Spleen (tissue), 7 donors: ENCODE data around the gene FOCAD.

Experiments
- POLR2A ChIP-seq, 3 donors: fragments of 450-650 bp; IDR thresholded peaks; one replicate each; pipeline ENCODE4 v1.5.1; 2017; ENCODE audit warnings: antibody characterized with exemption in 3 of 3, mild to moderate bottlenecking in 1 of 3
- POLR2AphosphoS5 ChIP-seq, 3 donors: sonication (generic); formaldehyde crosslinking; IDR thresholded peaks; one replicate each; pipeline ENCODE4 v1.5.1; 2017; ENCODE audit warnings: antibody characterized with exemption in 3 of 3
- TF ChIP-seq, protein P1 (sequence below), 11 experiments: fragments of 200-600 bp in 7 of 11; fragments of 450-650 bp in 4 of 11; sonication (generic) in 4 of 11; IDR thresholded peaks in 8 of 11; conservative IDR thresholded peaks in 3 of 11; 1 replicate in 7 of 11; 2 replicates in 4 of 11; pipeline versions ENCODE4 v1.4.0 to v1.8.0; 2016 to 2021; ENCODE audit warnings: antibody characterized with exemption in 11 of 11, inconsistent platforms in 4 of 11, mild to moderate bottlenecking in 1 of 11
- donor health status: DM: no; HTN: no; CAD: no; lungs with moderate emphysema.
- donor health status: DM: no; HTN: no; CAD: no.
- donor health status: DM: no; HTN: no; CAD: no.

DNA sequence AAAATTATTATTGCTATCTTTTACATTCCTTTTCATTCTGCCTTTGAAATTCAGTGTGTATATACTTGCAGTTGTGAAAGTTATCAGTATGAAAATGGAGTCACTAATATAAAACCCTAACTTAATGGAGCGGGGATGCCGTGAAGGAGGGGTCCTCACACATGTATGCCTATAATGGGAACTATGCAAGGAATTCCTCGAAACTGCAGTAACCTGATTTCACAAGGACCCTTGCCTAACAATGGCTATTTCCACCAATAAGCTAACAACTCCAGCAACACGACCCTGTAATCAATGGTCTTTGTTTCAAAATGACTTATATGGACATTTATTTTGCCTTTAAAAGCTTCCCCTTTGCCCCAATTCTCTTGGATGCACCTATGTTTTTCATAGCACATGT is 49.2 kb upstream of the FOCAD start:
- TF ChIP-seq, protein P1, sequence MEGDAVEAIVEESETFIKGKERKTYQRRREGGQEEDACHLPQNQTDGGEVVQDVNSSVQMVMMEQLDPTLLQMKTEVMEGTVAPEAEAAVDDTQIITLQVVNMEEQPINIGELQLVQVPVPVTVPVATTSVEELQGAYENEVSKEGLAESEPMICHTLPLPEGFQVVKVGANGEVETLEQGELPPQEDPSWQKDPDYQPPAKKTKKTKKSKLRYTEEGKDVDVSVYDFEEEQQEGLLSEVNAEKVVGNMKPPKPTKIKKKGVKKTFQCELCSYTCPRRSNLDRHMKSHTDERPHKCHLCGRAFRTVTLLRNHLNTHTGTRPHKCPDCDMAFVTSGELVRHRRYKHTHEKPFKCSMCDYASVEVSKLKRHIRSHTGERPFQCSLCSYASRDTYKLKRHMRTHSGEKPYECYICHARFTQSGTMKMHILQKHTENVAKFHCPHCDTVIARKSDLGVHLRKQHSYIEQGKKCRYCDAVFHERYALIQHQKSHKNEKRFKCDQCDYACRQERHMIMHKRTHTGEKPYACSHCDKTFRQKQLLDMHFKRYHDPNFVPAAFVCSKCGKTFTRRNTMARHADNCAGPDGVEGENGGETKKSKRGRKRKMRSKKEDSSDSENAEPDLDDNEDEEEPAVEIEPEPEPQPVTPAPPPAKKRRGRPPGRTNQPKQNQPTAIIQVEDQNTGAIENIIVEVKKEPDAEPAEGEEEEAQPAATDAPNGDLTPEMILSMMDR (IDR thresholded peaks at IDR 0.05 in 8 of 11, conservative IDR thresholded peaks at IDR 0.05 in 3 of 11), result no peak
- TF ChIP-seq POLR2A (IDR thresholded peaks at IDR 0.05) (no peak), POLR2AphosphoS5 (IDR thresholded peaks at IDR 0.05) (no peak)
